GM21529 (cell line): ENCODE measurements around the gene CYP2U1.

Experiments used
- ATAC-seq: cut with Tn5 transposase; IDR thresholded peaks from one replicate; pipeline ENCODE4 v1.9.1; 2021; ENCODE audit not compliant: unreplicated experiment

The CYP2U1 gene

GRCh38 chr4:107978716-107979451 is 47.5 kb downstream of the CYP2U1 start:
- ATAC-seq = no peak

GRCh38 chr4:107987916-107988762 is 56.8 kb downstream of the CYP2U1 start:
- no peak for ATAC-seq

GRCh38 chr4:107988763-107989035 is 57.4 kb downstream of the CYP2U1 start:
- ATAC-seq = no peak

GRCh38 chr4:107989162-107989536 is 57.8 kb downstream of the CYP2U1 start:
- no peak for ATAC-seq

GRCh38 chr4:107989537-107990386 is 58.4 kb downstream of the CYP2U1 start, which contains the start of gene HADH:
Gene HADH, plus strand, starts transcription at chr4:107989889. Its CDS starts 44 bp downstream, at chr4:107989933.
- ATAC-seq = peak; percentile 91

GRCh38 chr4:107991945-107992630 is 60.7 kb downstream of the CYP2U1 start:
- peak; percentile 16 for ATAC-seq

GRCh38 chr4:107993969-107994368 is 62.6 kb downstream of the CYP2U1 start:
- peak; percentile 42 for ATAC-seq

GRCh38 chr4:107994894-107995293 is 63.5 kb downstream of the CYP2U1 start:
- no peak for ATAC-seq

- no peak for ATAC-seq
These were observed 65.8 kb downstream of the CYP2U1 start for GRCh38 chr4:107996949-107997788.

- no peak for ATAC-seq
These were observed 66.4 kb downstream of the CYP2U1 start for GRCh38 chr4:107997794-107998193.

- no peak for ATAC-seq
These were observed 68.7 kb downstream of the CYP2U1 start for GRCh38 chr4:107999932-108000539.

GRCh38 chr4:108001540-108002135 is 70.3 kb downstream of the CYP2U1 start:
- ATAC-seq = no peak
